ENCODE results near the gene MBLAC2.

Gene MBLAC2

GRCh38 chr5:90474235-90475107 lies at the start of gene MBLAC2, which contains the start of gene POLR3G:
MBLAC2 (minus strand) TSS chr5:90474771; CDS start chr5:90474292, 479 bp downstream.
POLR3G (plus strand) TSS chr5:90474864; CDS start chr5:90485568, 10,704 bp downstream.
- DNase-seq: peak; percentile 93

GRCh38 chr5:90519081-90519480 lies 44.5 kb upstream of the MBLAC2 start:
- DNase-seq: no peak

- no peak for DNase-seq
These were observed 44.1 kb upstream of the MBLAC2 start for GRCh38 chr5:90518661-90519060.

DNA sequence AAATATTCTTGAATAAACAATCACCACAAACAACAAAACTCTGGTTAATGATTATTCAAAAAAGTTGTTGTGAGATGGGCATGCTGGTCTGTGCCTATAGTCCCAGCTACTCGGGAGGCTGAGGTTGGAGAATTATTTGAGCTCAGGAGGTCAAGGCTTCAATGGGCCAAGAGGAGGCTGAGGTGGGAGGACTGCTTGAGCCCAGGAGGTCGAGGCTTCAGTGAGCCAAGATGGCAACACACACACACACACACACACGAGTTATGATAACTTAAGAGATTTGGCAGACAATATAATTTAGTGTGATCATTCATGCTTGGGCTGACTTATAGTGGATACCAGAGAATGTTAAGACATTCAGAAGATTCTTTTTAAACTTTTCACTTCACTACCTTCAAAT lies 39.9 kb upstream of the MBLAC2 start:
- DNase-seq: no peak

- no peak for DNase-seq
These were observed 35.9 kb upstream of the MBLAC2 start for GRCh38 chr5:90510438-90510837.

DNA sequence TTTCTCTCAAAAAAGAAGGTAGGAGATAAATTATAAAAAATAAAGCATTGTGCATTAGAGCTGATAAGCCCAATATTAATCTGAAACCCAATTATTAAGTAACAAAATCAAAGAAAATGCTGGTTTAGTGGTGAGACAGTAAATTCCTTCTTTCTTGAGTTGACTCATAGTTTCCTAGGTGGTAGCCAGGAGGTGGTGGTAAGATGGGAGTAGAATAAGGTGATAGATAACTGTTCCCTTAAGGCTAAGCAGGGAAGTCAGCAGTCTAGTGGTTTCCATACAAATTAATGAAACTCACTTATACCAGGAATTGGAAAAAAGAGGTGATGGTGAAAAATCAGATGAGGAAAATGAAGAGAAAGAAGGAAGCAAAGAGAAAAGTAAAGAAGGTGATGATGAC lies 31.6 kb upstream of the MBLAC2 start:
- no peak for DNase-seq

DNA sequence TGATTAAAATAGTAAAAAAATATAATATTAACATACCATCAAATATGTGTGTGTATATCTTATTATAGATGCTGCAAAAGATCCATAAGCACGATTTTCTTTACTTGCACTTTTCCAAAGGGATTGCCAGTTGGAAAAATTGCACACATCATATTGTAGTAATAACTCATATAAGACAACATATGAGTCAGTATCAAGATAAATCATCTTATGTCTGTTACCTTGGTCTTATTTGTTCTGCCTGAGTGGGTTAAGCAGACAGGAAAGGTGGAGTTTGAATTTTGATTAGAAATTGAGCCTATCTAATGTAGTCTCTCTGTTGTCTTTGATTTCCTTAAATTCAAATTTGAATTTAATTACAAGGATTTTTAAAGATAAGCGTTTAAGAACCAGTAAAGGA lies 30.2 kb upstream of the MBLAC2 start:
- DNase-seq: no peak

DNA sequence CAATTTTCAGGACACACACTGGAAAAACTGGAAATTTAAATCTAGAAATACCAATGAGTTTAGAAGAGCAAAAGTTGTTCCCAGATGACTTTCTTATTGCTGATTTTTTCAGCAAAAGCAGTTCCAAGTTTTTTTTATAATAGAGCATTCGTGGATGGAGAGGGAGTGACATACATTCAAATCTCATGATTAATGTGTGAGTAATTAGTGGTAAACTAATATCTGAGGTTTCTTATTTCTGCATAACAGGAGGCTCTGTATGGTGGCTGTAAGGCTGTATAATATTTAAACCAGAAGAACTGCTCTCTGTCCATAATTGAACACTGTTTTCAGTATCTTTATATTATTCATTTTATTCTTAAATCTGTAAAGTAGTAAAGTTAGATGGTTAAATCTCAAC lies 29.0 kb upstream of the MBLAC2 start:
- no peak for DNase-seq

DNA sequence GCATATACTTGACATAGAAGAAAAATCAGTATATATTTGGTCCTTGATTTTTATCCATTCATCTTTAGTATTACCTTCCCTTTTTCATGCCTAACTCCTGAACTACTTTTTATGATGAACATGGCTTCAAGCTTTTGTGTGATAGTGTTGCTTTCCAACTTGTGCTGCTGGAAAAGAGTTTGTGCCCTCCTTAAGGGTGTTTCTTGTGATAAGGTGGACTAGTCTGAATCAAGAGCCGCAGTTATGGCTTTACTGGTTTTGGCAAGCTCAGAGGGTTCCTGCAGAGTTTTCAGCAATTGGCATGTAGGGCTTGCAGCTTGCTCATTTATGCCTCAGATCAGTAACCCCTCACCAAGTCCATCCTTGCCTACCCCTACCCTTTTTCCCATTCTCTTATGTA lies 20.6 kb upstream of the MBLAC2 start:
- no peak for DNase-seq

DNA sequence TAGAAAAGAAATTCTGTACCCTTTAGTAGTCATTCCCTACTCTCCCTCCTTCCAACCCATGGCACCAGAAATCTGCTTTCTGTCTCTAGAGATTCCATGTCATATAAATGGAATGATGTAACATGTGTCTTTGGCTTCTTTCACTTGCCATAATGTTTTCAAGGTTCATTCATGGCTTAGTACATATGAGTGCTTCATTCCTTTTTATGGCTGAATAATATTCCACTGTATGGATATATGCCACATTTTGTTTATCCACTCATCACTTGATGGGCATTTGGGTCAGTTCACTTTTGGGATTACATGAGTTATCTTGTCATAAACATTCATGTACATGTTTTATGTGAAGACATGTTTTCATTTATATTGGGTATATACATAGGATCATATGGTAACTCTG lies 19.5 kb upstream of the MBLAC2 start:
- DNase-seq: no peak

GRCh38 chr5:90488791-90489190 lies 14.2 kb upstream of the MBLAC2 start:
- DNase-seq: no peak

DNA sequence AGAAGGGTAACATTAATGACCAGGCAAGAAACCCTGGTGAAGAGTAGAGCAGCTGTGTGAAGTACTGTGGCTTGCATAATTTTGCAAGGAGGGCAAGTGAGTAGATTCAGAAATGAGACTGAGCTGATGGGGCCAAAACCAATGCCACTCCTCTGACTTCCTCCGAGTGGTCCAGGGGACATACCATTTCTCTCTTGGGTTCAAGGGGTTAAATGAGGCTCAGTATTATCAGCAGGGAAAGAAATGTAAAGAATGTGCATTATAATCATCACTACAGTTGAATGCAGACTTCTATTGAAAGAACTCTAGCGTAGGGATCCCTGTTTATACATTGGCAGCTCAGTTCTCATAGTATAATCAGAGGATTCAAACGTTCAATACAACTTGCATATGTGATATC lies 10.0 kb upstream of the MBLAC2 start:
- no peak for DNase-seq

DNA sequence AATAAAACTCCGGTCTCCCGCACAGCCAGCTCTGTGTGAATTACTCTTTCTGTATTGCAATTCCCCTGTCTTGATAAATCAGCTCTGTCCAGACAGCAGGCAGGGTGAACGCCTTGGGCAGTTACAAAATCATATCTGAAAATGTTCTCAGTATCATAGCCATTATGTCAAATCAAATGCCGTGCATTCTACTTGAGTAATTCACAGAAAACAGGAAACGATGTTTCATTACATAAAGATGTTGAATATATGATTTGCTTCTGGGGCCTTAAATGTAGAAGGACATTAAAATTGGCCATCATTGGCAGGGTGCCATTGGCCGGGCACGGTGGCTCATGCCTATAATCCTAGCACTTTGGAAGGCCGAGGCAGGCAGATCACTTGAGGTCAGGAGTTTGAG lies 8.6 kb upstream of the MBLAC2 start:
- DNase-seq: no peak

DNA sequence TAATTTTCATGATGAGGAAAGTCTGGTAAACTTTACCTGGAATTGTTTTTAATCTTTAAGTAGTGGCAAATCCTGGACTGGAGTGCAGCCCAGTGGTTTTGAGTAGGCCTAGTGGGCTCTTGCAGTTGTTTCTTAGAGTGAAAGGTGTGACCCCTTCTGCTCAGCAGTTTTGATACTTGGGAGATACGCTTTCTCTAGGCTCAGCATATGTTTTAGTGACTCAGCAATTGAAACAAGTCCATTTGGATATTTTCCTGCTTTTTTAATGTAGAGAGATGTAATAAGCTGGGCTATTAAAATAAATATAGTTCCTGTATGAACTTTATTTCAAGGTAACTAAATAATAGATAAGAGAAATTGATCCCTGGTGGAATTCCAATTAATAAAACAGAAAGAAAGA lies 6.1 kb upstream of the MBLAC2 start:
- no peak for DNase-seq

GRCh38 chr5:90479611-90480385 lies 5.2 kb upstream of the MBLAC2 start:
- no peak for DNase-seq

DNA sequence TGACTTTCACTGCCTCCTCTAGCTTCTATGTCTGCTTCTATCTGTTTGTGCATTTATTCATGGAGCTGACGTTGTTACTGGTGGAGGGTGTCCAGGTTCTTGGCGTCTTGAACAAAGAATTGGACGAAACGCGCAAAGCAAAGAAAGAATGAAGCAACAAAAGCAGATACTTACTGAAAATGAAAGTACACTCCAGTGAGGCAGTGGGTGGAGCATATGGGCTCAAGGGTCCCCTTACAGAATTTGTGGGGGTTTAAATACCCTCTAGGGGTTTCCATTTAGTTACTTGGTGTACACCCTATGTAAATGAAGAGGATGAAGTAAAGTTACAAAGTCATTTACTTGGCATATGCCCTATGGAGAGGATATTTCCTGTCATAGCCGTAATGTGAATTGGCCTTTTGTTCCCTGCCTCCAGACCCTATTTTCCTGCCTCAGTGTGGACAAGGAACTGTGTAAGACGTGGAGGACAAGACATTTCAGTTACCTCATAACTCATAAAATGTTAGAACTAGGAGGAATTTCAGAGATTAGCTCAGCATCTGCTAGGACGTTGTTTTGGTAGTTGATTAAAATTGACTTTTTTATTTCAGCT lies 3.1 kb upstream of the MBLAC2 start:
- no peak for DNase-seq

DNA sequence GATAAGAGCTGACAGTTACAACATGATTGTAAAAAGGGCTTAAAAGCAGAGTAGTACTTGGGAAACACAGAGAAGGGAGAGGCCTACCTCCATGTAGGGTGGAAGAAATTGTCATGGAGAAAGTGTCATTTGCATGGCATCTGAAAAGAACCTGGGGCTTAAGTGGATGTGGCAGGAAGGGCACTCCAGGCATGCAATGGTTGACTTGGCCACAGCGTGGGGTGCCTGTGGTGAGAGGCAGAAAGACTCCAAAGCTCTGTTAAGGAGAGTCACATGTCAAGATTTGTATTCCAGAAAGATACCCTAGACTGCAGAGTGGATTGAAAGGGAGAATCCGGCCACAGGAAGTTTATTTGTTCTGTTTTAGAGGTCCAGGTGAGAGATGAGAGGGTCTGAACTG lies 2.5 kb upstream of the MBLAC2 start:
- DNase-seq: no peak

DNA sequence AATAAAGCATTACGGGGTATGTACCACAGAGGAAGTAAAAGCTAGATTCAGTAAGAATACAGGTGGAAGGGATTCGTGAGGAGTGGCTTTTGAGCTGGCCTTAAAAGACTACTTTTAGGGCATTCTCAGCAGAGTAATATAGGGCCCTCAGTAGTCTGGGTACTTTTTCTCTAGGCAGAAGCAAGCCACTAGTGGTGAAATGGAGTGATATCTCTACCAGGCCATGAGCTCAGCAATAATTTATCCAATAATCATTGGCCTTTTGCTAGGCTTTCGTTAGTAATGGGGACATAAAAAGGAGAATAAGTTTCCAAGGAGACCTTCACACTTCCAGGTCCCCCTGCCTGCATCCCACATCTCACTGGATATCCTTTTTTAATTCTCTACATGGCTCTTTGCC lies 1.8 kb upstream of the MBLAC2 start:
- DNase-seq: no peak

- no peak for DNase-seq
These were observed 937 bp upstream of the MBLAC2 start for GRCh38 chr5:90475436-90475980.

DNA sequence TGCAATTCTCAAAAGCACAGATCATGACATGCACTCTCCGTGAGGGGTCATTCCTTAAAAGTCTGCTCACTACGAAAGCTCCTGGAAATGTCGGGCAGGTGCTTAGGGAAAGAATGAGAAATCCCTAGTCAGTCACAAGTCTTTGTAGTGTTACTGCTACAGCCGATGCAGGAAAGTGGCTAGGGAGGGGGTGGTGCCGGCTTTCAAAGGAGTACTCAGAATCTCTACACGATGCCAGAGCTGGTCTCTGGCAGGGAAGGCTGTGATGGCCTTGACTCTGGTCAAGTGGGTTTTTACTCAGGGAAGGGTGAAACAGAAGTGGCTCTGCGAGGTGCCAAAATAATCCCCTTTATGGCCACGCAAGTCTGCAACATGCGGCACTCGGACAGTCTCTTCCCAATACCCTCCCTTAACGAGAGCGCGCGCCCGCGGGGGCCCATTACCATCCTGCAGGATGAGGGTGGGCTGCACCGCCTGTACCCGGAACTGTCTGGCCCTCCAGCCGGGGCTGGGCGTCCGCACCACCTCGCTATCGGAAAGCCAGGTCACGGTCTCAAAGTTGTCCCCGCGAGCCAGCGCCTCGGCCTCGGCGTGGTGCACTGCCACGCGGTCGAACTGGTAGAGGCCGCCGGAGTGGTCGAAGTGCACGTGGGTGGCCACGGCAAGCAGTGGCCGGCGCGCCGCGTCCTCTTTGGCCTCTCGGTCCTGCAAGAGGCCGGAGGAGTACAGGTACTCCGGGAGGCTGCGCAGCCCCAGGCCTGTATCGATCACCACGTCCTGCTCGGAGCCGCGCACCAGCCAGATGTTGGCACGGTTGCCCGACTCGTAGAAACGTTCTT lies 956 bp downstream of the MBLAC2 start:
- no peak for DNase-seq

DNA sequence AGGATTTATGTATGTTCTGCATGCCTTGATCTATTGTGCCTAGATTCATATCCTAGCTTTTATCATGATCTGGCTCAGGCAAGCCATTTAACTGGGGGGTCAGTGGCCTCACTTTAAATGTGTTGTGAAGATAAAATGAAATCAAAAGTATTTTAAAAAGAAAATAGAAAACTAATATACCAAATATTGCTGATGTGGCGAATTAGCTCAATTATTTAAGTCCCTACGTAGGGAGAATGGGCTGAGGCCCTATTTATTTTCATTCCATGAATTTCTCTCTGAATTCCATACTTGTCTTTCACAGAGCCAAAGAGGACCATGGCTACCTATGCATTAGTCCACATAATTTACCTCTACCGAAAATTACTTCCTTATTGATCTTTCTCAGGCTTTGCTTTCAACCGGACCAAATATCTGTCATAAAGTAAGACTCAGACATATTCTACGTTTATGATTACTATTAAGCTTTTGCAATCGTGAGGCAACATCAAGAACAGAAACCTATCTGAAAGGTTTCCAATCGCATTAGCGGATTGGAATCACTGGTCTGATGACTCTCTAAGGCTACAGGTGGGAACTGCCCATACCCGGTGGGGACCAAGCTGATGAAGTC lies 1.7 kb downstream of the MBLAC2 start:
- no peak for DNase-seq

DNA sequence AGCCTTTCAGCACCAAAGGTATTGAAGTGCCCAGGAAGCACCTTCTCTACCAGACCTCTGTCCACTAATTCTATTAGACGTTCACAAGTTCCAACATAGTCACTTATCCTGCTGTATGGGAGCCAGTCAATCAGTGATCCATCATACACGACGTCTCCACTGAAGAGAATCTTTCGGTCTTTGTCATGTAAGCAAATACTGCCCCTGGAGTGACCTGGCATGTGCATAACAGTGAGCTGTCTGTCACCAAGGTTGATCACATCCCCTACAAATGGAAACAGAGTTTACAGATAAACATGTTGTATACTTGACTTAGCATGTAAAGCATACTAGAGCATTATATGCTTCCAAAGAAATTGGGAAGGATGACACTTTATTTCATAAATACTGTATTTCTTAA lies 13.3 kb downstream of the MBLAC2 start:
- DNase-seq: no peak
